Measurements from ENCODE around the gene SFXN5. TPM values are rescaled to one million over a fixed set of nuclear protein-coding genes. Genes with fewer than 3 reads are reported as not detected.

Gene SFXN5
- total RNA-seq, 3 donors from 2014 or later (not counting 1 experiment from before 2014, with no cell fraction given): 15.3 to 22.3 (median 19.8) TPM

- ATAC-seq (no peak), DNase-seq (no peak)
- H3K4me1 Mint-ChIP-seq: no peaks in the 10 kb centered on the region
- Histone ChIP-seq H3K9me3 (ENCODE audit: control insufficient read depth, insufficient read depth, low read length) (no peaks in the 10 kb centered on the region), H3K27me3 (ENCODE audit: control insufficient read depth, insufficient read depth, low read length) (no peaks in the 10 kb centered on the region), H3K4me1 (ENCODE audit: control insufficient read depth, insufficient read depth, low read length) (no peaks in the 10 kb centered on the region), H3K27ac (ENCODE audit: low read length) (no peak overlapping the region), H3K36me3 (ENCODE audit: control insufficient read depth, insufficient read depth, low read length) (no peaks in the 10 kb centered on the region), H3K4me3 (ENCODE audit: low read length) (no peak overlapping the region)
- WGBS (ENCODE audit: insufficient coverage): 87% methylated on average over 6 of the region's 6 CpGs
- H3K36me3 Mint-ChIP-seq: no peaks in the 10 kb centered on the region
- no peaks in the 10 kb centered on the region for H3K27me3 Mint-ChIP-seq (ENCODE audit: low read depth in 2 of 2)
- no peaks in the 10 kb centered on the region for H3K9me3 Mint-ChIP-seq
- H3K27ac Mint-ChIP-seq: no peak overlapping the region
- intact Hi-C loops (cut with micrococcal nuclease): no loop called here
- TF ChIP-seq CTCF (IDR thresholded peaks at IDR 0.05): no peak
- H3K4me3 Mint-ChIP-seq: no peak overlapping the region
Measured at GRCh38 chr2:73050121-73050545, 21.4 kb downstream of the SFXN5 start.

DNA sequence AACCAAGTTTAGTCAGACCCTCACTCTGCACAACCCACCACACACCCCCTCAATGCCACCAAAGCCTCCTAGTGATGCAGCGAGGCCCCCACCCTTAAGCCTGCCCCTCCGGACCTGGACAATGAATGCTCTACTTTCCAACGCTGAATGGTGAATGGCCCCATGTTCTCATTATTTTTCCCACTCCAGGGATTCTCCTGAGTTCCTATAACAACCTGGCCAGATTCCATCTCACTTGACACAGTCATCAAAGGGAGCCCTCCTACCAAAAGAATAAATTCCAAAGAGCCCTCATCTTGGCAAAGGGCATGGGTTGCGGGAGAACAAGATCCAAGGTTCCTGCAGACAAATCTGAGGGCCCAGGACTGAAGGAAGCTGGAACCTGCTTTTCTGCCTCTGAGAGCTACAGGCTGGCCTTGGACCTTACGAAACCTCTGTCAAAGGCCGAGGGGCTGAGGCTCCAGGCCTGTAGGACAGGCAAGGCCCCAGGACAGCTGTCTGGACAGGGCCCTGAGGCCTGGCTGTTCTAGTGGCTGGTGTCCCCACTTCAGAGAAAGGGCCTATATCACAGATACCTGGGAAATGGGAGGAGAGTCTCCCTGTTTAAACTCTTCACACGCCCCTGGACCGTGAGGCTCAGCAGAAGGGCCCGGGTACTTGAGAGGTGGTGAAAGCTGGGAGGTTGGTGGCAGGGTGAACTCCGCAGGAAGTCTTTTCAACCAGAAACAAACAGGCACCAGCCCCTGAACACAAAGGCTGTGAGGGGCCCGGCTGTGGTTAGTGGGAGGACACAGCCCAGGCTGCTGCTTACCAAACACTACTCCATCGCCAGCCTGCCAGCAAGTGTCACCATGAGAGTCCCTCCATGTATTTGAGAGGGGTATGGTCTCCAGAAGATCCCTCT, 27.3 kb downstream of the SFXN5 start:
- H3K4me3 Mint-ChIP-seq: no peak overlapping the region
- H3K9me3 Mint-ChIP-seq: no peaks in the 10 kb centered on the region
- no peak overlapping the region for H3K4me3 ChIP-seq (ENCODE audit: low read length)
- ATAC-seq (peak in 1 of 3 donors; percentile 62), DNase-seq (peak in 1 of 2 donors; percentile 16)
- TF ChIP-seq CTCF (IDR thresholded peaks at IDR 0.05): no peak
- 70% methylated on average over 9 of the region's 12 CpGs for WGBS (ENCODE audit: insufficient coverage)
- peaks cover 4% of the 10 kb centered on the region for H3K36me3 ChIP-seq (ENCODE audit: control insufficient read depth, insufficient read depth, low read length)
- peaks cover 5 to 7% of the 10 kb centered on the region in 2 donors for H3K4me1 Mint-ChIP-seq
- H3K4me1 ChIP-seq (ENCODE audit: control insufficient read depth, insufficient read depth, low read length): peaks cover 7% of the 10 kb centered on the region
- H3K27me3 ChIP-seq (ENCODE audit: control insufficient read depth, insufficient read depth, low read length): no peaks in the 10 kb centered on the region
- intact Hi-C loops (cut with micrococcal nuclease): no loop called here
- H3K27ac ChIP-seq (ENCODE audit: low read length): no peak overlapping the region
- no peaks in the 10 kb centered on the region for H3K36me3 Mint-ChIP-seq
- H3K27ac Mint-ChIP-seq: no peak overlapping the region
- no peaks in the 10 kb centered on the region for H3K9me3 ChIP-seq (ENCODE audit: control insufficient read depth, insufficient read depth, low read length)
- H3K27me3 Mint-ChIP-seq (ENCODE audit: low read depth in 2 of 2): no peaks in the 10 kb centered on the region

DNA sequence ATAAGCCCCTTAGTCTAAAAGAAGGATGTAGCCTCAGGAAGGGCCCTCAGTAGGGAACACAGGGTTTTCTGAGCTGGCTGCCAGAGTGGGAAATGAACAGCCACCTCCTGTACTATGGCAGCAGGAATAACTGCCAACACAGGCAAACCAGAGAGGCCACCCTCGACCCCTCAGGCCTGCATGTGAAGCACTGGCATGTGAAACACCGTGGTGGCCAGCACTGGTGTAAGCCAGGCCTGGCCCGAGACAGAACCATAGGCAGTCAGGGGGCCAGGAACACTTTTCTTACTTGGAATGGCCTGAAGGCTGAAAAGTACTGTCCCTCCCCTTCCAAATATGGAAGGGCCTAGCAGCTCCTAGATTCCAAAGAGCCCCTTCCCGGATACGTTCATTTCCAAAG, 28.2 kb downstream of the SFXN5 start:
- no peak for DNase-seq

More for the DNA sequence above, 28.2 kb downstream of the SFXN5 start:
- Mint-ChIP-seq H3K36me3 (no peaks in the 10 kb centered on the region), H3K27me3 (ENCODE audit: low read depth in 2 of 2) (no peaks in the 10 kb centered on the region), H3K4me1 (peaks cover 5 to 7% of the 10 kb centered on the region in 2 donors), H3K9me3 (no peaks in the 10 kb centered on the region), H3K4me3 (no peak overlapping the region), H3K27ac (no peak overlapping the region)
- no peak overlapping the region for H3K27ac ChIP-seq (ENCODE audit: low read length)
- H3K4me3 ChIP-seq (ENCODE audit: low read length): no peak overlapping the region
- H3K9me3 ChIP-seq (ENCODE audit: control insufficient read depth, insufficient read depth, low read length): no peaks in the 10 kb centered on the region
- peaks cover 7% of the 10 kb centered on the region for H3K4me1 ChIP-seq (ENCODE audit: control insufficient read depth, insufficient read depth, low read length)
- H3K36me3 ChIP-seq (ENCODE audit: control insufficient read depth, insufficient read depth, low read length): peaks cover 4% of the 10 kb centered on the region
- no peaks in the 10 kb centered on the region for H3K27me3 ChIP-seq (ENCODE audit: control insufficient read depth, insufficient read depth, low read length)
- ATAC-seq: no peak
- intact Hi-C loops (cut with micrococcal nuclease): no loop called here
- 86% methylated on average over 3 of the region's 5 CpGs for WGBS (ENCODE audit: insufficient coverage)
- TF ChIP-seq CTCF (IDR thresholded peaks at IDR 0.05): no peak
